AG20443 (cell line): ENCODE results near the gene VN1R5.
A peak's percentile ranks its signal among the peaks of the same experiment; 100 is the strongest.
"Not testable (repeated sequence)": the region's sequence is repeated elsewhere in the genome, so short reads cannot be mapped to it uniquely, and the experiment has no call there.

Experiments
- DNase-seq: peaks from one replicate; pipeline ENCODE4 v3.0.0; 2012; ENCODE audit warnings: low spot score, mixed read lengths

Gene VN1R5

DNA sequence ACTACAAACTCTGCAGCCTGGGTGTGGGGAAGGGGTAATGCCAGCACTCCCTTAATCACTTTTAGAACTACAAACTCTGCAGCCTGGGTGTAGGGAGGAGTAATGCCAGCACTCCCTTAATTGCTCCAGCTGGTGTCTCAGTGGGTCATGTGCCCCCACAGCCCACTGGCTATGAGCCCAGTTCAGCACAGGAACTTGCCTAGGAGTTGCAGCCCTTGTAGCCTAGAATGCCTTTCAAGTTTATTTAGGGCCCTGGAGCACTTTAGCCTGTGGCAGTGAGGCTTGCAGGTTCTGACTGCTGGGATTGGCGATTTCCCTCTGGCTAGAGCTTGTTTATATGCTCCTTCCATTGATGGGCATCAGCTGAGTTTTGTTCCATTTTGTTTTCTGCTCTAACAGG, 17.1 kb downstream of the VN1R5 start:
- DNase-seq = no peak

GRCh38 chr1:247274605-247275256, 18.9 kb downstream of the VN1R5 start:
- DNase-seq = no peak

DNA sequence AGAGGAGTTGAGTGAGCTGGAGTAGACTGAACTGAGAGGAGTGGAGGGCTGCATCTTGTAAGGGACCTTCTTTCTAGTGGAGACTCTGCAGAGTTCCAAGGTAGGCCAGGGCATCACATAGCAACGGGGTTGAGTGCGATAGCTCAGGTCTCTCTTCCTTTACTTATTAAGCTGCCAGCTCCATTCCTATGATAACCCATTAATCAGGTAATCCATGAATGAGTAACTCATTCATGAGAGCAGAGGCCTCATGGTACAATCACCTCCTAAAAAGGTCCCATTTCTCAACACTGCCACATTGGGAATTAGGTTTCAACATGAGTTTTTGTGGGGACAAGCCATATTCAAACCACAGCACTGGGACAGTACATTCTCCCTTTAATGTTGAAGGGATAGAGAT, 21.3 kb downstream of the VN1R5 start:
- no peak for DNase-seq

DNA sequence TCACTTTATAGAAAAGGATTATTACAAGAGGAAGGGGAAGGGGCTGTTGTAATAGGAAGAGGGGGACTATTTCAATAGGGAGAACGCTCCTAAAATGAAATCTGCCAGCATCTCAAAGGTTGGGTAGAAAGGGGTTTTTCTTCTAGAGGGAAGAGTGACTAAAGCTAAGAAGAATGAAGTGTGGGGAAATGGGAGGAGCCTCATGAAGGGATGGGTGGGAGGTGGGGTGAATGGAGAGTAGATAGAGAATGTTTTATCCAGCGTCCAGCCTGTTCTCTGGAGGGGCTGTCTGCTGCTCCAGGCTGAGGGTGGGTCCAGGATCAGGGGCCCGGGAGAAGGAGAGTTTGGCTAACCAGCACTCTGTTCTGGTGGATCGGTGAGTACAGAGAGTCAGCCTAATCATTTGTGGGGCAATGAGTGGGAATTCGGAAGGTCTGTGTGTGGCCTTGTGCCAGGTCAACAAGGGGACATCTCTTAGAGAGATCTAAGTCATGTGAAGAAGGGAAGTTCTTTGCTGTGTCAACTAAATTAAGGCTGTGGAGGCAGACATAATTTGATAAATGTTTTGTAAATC, 25.2 kb downstream of the VN1R5 start:
- DNase-seq = peak; percentile 17

- DNase-seq = no peak
Measured at GRCh38 chr1:247286134-247286670, 30.3 kb downstream of the VN1R5 start.

DNA sequence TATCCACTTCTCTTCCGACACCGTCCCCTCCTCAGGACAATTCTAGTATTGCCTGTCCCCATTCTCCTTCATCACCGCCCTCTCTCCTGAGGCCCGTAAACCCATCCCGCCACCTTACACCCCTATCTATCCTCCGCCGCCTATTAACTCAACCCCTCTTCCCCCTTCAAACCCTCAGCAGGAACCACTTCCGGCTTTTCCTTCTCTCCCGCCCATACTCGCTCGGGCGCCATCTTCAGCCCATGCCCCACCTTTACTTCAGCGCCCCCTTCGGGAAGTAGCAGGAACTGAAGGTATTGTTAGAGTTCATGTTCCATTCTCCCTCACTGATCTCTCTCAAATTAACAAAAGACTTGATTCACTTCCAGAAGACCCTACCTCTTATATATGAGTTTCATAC, 31.6 kb downstream of the VN1R5 start:
- no peak for DNase-seq

DNA sequence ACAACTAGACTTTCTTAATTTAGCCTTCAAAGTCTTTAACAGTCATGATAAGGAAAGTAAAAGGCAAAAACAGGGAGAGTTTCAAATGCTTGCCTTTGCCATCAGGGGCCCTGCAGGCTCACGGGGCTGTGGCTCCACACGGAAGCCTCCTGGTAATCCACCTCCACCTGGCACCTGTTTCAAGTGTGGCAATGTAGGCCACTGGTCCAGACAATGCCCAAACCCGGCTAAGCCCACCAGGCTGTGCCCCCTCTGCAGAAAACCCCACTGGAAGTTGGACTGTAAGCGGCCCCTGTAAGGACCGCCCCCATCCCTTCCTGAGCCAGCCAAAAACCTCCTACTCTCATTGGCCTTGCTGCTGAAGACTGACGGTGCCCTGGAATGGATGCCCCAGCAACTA, 32.5 kb downstream of the VN1R5 start:
- no peak for DNase-seq

DNA sequence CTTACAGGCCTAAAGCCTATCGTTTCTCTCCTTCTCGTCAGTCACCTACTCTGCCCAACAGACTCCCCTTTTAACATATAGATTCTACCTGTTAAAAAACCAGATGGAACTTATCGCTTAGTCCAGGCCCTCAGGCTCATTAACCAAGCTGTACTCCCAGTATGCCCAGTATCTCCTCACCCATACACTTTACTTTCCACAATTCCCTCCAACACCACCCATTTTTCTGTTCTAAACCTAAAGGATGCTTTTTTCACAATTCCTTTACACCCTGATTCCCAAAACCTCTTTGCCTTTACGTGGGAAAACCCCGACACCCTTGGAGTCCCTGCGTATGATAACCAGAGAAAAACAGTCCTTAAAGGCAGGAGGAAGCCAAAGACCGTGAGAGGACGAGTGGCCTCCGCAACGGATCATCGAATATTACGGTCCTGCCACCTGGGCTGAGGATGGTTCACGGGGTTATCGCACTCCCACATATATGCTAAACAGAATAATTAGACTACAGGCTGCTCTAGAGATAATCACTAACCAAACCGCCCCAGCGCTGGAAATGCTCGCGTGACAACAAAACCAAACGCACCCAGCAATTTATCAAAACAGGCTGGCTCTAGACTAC, 33.5 kb downstream of the VN1R5 start:
- not testable (repeated sequence) for DNase-seq

DNA sequence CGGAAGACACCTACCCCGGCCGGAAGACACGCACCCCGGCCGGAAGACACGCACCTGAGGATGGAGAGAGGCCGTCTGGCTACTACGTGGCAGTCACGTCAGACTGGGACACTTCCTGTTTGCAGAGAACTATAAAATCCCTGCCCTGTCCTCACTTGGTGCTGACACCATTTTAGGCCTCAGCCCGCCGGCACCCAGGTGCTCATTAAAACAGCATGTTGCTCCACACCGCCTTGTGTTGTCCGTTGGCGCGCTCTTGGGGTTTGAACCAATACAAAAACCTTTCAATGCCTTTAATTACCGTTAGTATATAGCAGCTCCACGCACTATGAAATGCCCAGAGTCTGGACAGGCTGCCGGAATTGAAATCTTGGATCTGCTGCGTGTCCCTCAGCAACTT, 34.7 kb downstream of the VN1R5 start:
- DNase-seq = no peak

- no peak for DNase-seq
Measured at GRCh38 chr1:247291161-247291560, 35.3 kb downstream of the VN1R5 start.

GRCh38 chr1:247291833-247292561, 36.1 kb downstream of the VN1R5 start:
- DNase-seq = peak; percentile 15

DNA sequence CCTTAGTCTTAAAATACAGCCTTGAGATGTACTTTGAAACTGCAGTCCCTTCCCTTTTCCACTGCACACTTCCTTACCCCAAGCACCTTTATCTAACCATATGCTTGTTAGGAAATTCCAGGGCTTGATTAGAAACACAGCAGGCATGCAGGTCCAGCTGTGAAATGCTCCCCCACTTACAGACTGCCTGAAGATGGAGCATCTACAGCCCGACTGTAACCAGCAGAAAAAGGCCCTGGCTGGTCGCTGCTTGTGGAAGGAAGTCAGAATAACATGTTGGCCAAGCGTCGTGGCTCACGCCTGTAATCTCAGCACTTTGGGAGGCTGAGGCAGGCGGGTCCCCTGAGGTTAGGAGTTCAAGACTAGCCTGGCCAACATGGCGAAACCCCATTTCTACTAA, 37.2 kb downstream of the VN1R5 start:
- peak; percentile 18 for DNase-seq

GRCh38 chr1:247294282-247294681, 38.4 kb downstream of the VN1R5 start:
- peak; percentile 76 for DNase-seq

DNA sequence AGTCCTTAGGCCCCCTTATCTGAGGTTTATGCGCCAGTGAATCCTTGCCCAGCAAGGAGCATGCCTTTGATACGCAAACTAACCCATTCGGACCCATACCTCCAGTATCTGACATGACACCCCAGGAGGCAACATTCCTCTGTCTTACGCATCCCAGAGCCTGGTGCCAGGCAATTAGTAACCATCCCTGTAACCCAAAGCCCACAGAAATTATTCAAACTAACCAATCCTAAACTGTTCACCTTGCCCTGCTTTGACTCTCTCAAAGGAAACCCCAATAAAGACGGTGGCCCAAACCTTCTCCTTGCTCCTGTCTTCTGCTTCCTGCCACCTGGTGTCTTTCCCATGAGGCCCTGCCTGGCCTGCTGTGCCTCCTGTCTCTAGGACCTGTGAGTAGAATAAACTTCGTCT, 39.4 kb downstream of the VN1R5 start:
- DNase-seq = peak; percentile 48

GRCh38 chr1:247295746-247296145, 39.9 kb downstream of the VN1R5 start:
- no peak for DNase-seq

DNA sequence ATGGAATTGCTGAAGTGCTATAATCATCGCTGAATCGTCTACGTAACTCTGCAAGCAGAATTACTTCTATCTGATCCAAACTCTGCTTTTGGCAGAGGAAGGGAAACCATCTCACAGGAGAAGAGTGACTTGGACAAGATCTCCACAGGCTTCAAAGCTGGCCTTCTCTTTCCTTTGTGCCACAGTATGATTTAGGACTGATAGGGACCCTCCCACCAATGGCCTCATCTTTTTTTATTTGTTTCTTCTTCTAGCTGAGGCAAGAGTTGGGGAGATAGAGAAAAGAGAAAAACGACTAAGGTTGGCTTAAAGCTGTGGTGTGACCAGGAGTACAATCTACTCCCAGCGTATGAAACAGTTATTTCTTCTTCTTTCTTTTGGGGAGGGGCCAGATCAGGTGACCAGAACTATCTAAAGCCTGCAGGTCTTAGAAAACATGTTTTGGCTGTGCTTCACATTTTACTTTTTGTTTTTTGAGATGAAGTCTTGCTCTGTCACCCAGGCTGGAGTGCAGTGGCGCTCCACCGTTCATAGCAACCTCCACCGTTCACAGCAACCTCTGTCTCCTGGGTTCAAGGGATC, 40.8 kb downstream of the VN1R5 start:
- no peak for DNase-seq

DNA sequence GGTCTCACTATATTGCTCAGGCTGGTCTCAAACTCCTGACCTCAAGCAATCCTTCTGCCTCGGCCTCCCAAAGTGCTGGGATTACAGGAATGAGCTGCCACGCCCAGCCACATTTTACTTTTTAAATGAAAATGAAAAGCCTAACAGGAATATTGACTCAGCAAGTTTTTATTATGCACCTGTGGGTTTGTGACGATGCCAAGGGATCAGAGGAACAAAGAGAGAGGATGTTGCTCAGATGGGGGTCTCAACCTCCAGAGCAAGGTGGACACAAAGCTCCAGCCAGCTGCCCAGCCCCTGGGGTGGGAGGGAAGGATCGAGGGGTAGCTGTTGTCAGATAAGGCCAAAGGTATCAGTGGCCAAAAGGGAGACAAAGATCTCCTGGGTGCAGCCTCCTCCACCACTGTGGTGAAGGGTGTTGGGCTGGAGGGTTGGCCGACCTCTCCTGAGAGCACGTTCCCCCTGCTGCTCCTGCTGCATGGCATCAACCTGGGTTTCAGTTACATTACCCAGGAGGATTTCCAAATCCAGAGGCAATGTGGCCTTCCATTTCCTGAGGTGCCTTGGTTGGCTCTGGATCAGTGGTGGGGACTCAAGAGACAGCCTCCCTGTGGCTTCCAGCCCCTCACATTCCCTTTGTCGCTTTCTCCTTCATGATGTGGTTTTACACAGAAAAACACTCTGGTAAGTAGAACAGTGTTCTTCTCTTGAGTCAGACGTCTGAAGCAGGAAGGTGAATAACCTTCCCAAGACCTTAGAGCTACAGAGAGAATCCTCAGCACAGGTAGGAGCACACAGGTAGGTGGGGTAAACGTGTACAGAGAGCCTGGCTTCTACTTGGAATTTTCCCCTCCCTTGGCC, 41.6 kb downstream of the VN1R5 start:
- no peak for DNase-seq

GRCh38 chr1:247298124-247298481, 42.2 kb downstream of the VN1R5 start:
- no peak for DNase-seq

DNA sequence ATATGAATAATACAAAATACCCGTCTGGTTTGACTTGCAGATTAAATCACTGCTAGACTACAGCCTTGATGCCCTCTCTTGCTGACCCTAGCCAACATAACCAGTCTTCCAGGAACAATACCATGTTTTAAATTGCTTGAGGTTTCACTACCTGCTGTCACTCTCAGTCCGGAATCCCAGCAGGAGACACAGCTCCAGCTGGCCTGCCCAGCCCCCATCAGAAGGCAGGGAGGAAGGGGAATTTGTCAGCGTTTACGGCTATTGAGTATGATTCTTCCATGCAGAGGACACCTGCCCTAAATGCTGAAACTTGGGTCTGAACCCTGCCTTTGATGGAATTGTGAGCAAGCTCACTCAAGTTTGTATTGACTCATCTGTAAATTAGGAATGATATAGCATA, 42.8 kb downstream of the VN1R5 start:
- no peak for DNase-seq

DNA sequence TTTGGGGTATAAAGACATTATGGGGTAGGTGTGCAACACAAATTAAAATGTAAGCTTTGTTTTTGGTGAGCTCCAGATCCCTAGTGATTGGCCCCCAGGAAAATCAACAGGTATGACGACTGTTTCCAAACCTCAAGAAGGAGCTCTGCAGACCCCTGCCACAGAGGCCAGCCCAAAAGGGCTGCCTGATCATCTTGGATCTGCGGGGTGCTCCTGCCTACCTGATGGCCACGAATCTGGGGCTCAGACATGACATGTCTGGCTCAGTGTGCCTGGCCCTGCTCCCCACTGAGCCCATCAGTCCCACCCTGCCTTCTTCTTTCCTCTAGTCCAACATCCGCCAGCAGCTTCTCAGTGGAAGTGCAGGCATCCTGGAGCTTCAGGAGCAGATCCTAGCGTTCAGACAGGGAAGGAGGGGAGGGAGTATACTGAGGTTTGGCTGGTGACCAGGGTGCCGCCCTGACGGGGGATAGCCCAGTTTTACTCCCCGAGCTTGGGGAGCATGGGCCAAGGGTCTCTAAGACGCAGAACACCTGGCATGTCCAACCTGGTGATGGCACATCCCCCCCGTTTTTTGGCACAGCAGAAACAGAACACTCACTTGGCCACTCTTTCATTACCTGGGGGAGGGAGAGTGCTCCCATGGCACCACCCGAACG, 44.0 kb downstream of the VN1R5 start:
- DNase-seq = no peak
